Anterior cingulate cortex (tissue), 58 donors: ENCODE data around the gene SECTM1.
"Not testable (repeated sequence)": the region's sequence is repeated elsewhere in the genome, so short reads cannot be mapped to it uniquely, and the experiment has no call there.

Experiments used
- DNase-seq, 58 donors: peaks; one replicate each; lab custom pipeline; 2025; lab: John Stamatoyannopoulos, UW

SECTM1 gene

DNA sequence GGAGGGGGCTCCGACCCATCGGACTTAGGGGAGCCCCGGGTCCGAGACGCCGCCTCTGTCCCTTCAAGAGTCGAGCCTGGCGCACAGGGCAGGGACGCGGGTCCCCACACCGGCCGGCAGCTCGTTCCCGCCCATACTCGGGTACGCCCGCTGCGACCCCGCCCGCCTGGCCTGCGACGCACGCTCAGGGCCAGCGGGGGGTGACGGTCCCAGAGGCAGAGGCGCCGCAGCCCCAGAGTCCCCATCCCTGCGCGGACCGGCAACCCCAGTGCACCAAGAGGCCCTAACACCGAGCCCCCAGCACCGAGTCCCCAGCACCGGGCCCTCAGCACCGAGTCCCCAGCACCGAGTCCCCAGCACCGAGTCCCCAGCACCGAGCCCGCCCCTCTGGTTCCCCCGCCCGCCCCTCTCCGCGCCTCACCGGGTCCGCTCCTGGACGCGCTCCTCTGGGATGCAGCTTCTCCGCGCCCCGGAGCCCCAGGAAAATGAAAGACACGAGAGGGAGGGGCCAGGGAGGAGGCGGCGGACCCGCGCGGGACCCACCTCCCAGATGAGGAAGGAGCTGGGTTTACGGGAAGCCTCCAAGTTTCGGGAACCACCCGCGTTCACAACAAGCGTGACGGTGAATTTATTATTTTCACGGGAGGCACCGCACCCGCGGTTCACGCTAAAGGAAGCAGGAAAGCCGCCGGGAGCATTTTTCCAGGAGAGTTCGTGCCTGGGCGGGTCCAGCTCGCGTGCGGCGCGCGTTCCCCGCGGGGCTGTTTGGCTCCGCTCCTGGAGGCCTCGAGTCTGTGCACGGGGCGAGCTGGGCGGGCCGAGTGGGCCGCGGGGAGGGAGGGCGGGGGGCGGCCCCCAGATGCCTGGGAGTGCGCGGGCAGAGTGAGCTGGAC is at the start of gene SECTM1:
Gene SECTM1 (minus strand): TSS at position 488 of the 893 bp plus-strand sequence. CDS start 6,526 bp downstream, outside the sequence.
- DNase-seq, result no peak

DNA sequence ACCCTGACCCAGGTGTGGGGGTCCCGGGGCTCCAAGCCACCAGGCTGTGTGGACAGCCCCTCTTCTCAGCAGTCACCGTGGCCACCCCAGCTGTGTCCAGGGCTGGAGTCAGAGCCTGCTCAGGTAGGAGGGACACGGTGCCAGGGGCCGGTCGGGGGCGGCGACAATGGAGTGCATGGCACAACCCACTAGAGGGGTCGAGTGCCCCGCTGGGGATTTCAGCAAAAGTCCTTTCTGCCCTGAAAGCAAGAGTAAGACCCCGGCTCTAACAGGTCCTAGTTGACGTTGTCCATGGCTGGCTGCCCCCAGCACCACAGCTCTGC is 49.3 kb upstream of the SECTM1 start:
- DNase-seq, result no peak

DNA sequence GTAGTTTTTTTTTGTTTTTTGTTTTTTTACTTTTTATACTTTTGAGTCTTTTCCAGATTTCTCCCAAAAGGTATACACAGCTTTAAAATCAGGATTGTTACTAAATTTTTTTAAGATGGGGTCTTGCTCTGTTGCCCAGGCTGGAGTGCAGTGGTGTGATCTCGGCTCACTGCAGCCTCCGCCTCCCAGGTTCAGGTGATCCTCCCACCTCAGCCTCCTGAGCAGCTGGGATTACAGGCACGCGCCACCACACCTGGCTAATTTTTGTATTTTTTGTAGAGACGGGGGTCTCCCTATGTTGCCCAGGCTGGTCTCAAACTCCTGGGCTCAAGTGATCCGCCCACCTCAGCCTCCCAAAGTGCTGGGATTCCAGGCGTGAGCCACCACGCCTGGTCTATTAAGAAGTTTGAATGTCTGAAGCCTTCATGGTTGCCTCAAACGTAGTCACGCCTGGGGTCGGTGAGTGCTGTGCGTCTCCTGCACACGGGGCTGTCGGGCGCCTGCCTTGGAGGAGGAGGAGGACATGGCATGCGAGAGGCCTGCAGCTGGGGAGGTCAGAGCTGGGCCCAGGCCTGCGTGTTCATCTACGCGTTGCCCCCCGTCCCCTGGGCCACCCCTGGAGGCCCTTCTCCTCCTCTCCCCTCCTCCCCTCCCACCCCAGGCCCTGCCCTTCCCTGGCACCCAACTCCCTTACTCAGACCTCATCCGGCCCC is 48.8 kb upstream of the SECTM1 start:
- not testable (repeated sequence) for DNase-seq

DNA sequence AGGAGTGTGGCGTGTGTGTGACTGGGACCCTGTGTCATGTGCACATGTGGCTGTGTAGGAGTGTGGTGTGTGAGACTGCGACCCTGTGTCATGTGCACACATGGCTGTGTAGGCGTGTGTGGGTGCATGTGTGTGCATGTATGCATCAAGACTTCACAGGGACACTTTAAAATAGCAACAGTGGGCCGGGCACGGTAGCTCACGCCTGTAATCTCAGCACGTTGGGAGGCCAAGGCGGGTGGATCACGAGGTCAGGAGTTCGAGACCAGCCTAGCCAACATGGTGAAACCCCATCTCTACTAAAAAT is 48.1 kb upstream of the SECTM1 start:
- DNase-seq, result not testable (repeated sequence)

DNA sequence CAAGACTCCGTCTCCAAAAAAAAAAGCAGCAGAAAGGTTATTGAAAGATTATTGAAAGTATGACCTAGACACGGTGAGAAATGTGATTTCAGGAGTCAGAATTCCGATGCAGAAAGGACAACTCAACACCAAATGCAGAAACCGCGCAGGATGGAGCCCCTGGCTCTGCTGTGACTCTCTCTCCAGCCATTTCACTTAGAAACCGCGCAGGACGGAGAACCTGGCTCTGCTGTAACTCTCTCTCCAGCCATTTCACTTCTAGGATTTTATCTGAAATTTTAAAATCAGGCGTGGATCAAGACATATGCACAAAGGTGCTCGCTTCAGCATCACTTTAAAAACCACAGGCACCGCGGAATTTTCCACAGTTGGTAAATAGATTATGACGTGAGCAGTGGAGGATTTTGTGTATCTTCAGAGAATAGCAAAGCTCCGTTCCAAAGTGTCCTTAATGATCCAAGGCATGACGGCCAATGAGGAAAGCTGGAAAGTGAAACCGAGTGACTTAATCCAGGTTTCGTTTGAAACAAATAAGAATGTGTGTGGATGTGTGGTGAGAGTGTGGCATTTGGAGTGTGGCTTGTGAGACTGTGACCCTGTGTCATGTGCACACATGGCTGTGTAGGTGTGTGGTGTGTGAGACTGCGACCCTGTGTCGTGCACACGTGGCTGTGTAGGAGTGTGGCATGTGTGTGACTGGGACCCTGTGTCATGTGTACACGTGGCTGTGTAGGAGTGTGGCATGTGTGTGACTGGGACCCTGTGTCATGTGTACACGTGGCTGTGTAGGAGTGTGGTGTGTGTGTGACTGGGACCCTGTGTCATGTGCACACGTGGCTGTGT is 47.5 kb upstream of the SECTM1 start:
- peak in 1 of 58 donors; percentile 16 for DNase-seq

- no peak for DNase-seq
Measured at GRCh38 chr17:82378741-82379021, 45.1 kb upstream of the SECTM1 start.

DNA sequence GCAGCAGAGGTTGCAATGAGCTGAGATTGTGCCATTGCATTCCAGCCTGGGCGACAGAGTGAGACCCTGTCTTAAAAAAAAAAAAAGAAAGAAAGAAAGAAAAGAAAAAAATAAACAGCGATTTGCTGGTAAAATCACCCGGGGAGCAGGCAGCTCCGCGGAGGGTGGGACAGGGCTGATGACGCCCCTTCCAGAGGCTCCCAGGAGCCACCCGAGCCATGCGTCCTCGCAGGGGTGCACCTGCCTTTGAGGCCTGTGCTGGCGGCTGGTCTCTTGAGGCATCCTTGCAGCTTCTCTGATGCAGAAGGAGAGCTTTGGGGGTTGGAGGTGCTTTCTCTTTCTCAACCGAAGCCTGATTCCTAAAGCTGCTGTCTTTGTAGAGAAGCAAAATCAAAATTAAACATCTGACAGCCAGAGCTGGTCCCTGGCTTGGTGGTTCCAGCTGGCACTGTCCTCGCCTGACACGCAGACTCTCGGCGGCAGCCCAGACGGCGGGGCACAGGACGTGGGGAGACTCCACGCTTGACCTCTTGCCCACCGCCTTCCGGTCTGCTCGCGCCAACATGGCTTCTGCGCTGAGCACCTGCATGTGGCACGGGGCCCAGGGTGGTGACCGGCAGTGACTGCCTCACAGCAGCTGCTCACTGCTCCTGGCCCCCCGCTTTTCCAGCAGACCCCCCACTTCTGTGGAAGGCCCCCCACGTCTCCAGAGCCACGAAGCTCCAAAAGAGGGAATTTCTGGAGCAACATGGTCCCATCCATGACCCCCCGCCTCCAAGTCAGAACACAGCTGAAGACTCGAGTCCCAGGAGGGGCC is 44.6 kb upstream of the SECTM1 start:
- DNase-seq, result no peak

DNA sequence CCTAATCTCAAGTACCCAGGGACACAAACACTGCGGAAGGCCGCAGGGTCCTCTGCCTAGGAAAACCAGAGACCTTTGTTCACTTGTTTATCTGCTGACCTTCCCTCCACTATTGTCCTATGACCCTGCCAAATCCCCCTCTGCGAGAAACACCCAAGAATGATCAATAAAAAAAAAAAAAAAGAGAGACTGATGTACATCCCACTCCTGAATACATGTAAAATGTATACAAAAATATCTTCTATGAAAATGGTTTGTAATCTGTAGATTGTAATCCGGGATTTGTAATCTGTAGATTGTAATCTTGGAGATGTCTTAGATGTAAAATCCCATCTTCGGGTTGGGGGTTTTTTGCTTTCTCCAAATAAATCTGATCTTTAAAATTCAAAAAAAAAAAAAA is 43.7 kb upstream of the SECTM1 start:
- DNase-seq, result not testable (repeated sequence)

GRCh38 chr17:82376042-82376730 is 42.6 kb upstream of the SECTM1 start:
- DNase-seq, result no peak

GRCh38 chr17:82375359-82376041 is 41.9 kb upstream of the SECTM1 start:
- DNase-seq, result no peak

GRCh38 chr17:82374626-82375331 is 41.2 kb upstream of the SECTM1 start:
- no peak for DNase-seq

- DNase-seq, result no peak
Measured at GRCh38 chr17:82373731-82374625, 40.4 kb upstream of the SECTM1 start.

GRCh38 chr17:82373072-82373452 is 39.5 kb upstream of the SECTM1 start:
- DNase-seq, result not testable (repeated sequence)

DNA sequence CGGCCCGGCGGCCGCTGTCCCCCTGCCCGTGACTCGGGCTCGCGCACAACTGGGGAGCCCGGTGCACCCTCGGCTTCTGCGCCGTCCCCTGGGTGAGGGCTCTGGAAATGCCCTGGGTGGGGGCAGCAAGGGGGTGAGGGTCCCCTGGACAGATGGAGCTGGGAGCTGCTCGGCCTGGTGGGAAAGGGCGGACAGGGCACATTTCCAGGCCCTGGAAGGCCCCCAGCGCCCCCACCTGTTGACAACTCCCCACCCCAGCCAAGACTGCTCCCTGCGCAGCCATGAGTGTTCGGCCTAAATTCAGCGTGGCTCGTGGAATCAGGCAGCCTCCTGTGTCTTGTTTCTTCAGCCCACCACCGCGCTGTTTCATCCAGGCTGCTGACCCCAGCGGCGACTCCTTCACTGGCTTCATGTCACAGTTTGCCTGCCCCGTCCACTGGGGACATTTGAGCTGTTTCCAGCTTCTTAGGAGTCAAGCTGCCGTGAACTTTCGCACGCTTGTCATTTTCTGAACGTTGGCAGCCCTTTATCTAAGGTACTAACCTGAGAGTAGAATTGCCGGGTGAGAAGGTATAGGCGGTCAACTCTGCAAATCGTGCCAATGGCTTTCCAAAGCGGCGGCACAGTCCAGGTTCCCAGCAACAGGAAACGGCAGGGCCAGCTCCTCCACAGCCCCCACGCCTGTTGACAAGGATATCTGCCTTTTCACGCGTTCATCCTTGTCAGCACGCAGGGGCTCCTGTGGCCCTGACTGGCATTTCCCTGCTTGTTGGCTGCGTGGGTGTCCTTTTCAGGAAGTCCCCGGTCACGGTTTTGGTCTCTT is 38.9 kb upstream of the SECTM1 start:
- no peak for DNase-seq

- no peak for DNase-seq
Measured at GRCh38 chr17:82371333-82372248, 38.0 kb upstream of the SECTM1 start, which contains the start of gene UTS2R. UTS2R (plus strand) TSS chr17:82371765; CDS start chr17:82374325, 2,560 bp downstream.
